Fibroblast of lung (primary cell): ENCODE results near the gene DOCK8. TPM values are rescaled to one million over a fixed set of nuclear protein-coding genes. Genes with fewer than 3 reads are reported as not detected.
A peak's percentile ranks its signal among the peaks of the same experiment; 100 is the strongest.

Experiments used
- DNase-seq, 2 donors: peaks; one replicate each; pipeline versions ENCODE4 v3.0.0 to v3.0.0-alpha.2; 2010; ENCODE audit warnings: low read depth in 2 of 2
- H2AFZ ChIP-seq: 2 replicates; pipeline ENCODE4 v1.5.1; 2012; ENCODE audit warnings: low read length, control low read depth, inconsistent platforms
- H3K27ac ChIP-seq: 2 replicates; pipeline ENCODE4 v1.5.1; 2011; ENCODE audit warnings: low read length, control low read depth; ENCODE audit not compliant: insufficient read depth
- H3K27me3 ChIP-seq: 2 replicates; pipeline ENCODE4 v1.5.1; 2011; ENCODE audit warnings: mild to moderate bottlenecking, low read length; ENCODE audit not compliant: control insufficient read depth, insufficient read depth
- H3K36me3 ChIP-seq: 2 replicates; pipeline ENCODE4 v1.5.1; 2011; ENCODE audit warnings: low read length; ENCODE audit not compliant: control insufficient read depth, insufficient read depth
- H3K4me1 ChIP-seq: 2 replicates; pipeline ENCODE4 v1.5.1; 2011; ENCODE audit warnings: low read length; ENCODE audit not compliant: control insufficient read depth, insufficient read depth; ENCODE audit errors: extremely low read depth
- H3K4me2 ChIP-seq: 2 replicates; pipeline ENCODE4 v1.5.1; 2011; ENCODE audit warnings: low read length, control low read depth; ENCODE audit not compliant: insufficient read depth; ENCODE audit errors: extremely low read depth
- H3K4me3 ChIP-seq, 4 experiments: fragments of 200-600 bp in 1 of 4; sonication (generic) in 1 of 4; replicated peaks in 1 of 4; 2 replicates each; pipeline ENCODE4 v1.5.1; 2011 to 2016; ENCODE audit warnings: low read length in 4 of 4, low read depth in 3 of 4, mild to moderate bottlenecking in 3 of 4, control low read depth in 2 of 4, inconsistent platforms in 1 of 4, mixed read lengths in 1 of 4; ENCODE audit not compliant: insufficient read depth in 1 of 4; ENCODE audit errors: control extremely low read depth in 1 of 4
- H3K79me2 ChIP-seq: 2 replicates; pipeline ENCODE4 v1.5.1; 2012; ENCODE audit warnings: mild to moderate bottlenecking, low read length, inconsistent platforms; ENCODE audit not compliant: control insufficient read depth, insufficient read depth
- H3K9ac ChIP-seq: 2 replicates; pipeline ENCODE4 v1.5.1; 2011; ENCODE audit warnings: mild to moderate bottlenecking, low read length, control low read depth; ENCODE audit not compliant: insufficient read depth
- H3K9me3 ChIP-seq: 2 replicates; pipeline ENCODE4 v1.5.1; 2012; ENCODE audit warnings: low read depth, low read length; ENCODE audit not compliant: control insufficient read depth, insufficient read depth
- H4K20me1 ChIP-seq: 2 replicates; pipeline ENCODE4 v1.5.1; 2011; ENCODE audit warnings: low read length; ENCODE audit not compliant: control insufficient read depth, insufficient read depth; ENCODE audit errors: extremely low read depth
- CTCF ChIP-seq, 2 donors: IDR thresholded peaks in 1 of 2; conservative IDR thresholded peaks in 1 of 2; 1 replicate in 1 of 2; 2 replicates in 1 of 2; pipeline ENCODE4 v1.5.1; 2011 to 2012; ENCODE audit warnings: low read length in 2 of 2, control low read depth in 1 of 2, inconsistent platforms in 1 of 2, low read depth in 1 of 2, mild to moderate bottlenecking in 1 of 2
- EZH2 ChIP-seq: IDR thresholded peaks from 2 replicates; pipeline ENCODE4 v1.5.1; 2012; ENCODE audit warnings: low read length, control low read depth, mild to moderate bottlenecking; ENCODE audit errors: missing control alignments
- polyA plus RNA-seq, 2 donors: library from polyadenylated mRNA; depleted of rRNA in 1 of 2; stranded (reverse) in 1 of 2; unstranded in 1 of 2; fragments of >200 nt; gene quantifications; 2 replicates each; pipeline ENCODE4 v1.2.1, GENCODE V29; 2011 to 2012; ENCODE audit warnings: missing spikeins in 1 of 2
- total RNA-seq: library from RNA; depleted of rRNA; stranded (reverse); fragments of >200 nt; gene quantifications from 2 replicates; pipeline ENCODE4 v1.2.1, GENCODE V29; 2014

The DOCK8 gene
- total and polyA plus RNA-seq, 2 donors (not counting 1 experiment from before 2014, with no cell fraction given): under 0.01 TPM; not detected in 1

GRCh38 chr9:382383-382782, 167.7 kb downstream of the DOCK8 start:
- Histone ChIP-seq H4K20me1 (no peaks in the 10 kb centered on the region), H3K4me1 (no peaks in the 10 kb centered on the region), H3K36me3 (no peaks in the 10 kb centered on the region), H2AFZ (no peak overlapping the region), H3K27ac (no peak overlapping the region), H3K9me3 (no peaks in the 10 kb centered on the region), H3K27me3 (no peaks in the 10 kb centered on the region), H3K4me2 (no peak overlapping the region), H3K9ac (no peak overlapping the region), H3K79me2 (no peaks in the 10 kb centered on the region), H3K4me3 (no peak overlapping the region)
- no peak for TF ChIP-seq CTCF (conservative IDR thresholded peaks at IDR 0.05 in 1 of 2, IDR thresholded peaks at IDR 0.05 in 1 of 2; ENCODE audit: low read depth in 1 of 2, low read length in 2 of 2)
- no peak for TF ChIP-seq EZH2
- DNase-seq: no peak

- Histone ChIP-seq H3K36me3 (no peaks in the 10 kb centered on the region), H3K9ac (no peak overlapping the region), H3K4me2 (no peak overlapping the region), H3K27ac (no peak overlapping the region), H3K27me3 (no peaks in the 10 kb centered on the region), H3K9me3 (no peaks in the 10 kb centered on the region), H4K20me1 (no peaks in the 10 kb centered on the region), H2AFZ (no peak overlapping the region), H3K4me3 (no peak overlapping the region), H3K4me1 (no peaks in the 10 kb centered on the region), H3K79me2 (no peaks in the 10 kb centered on the region)
- TF ChIP-seq CTCF (conservative IDR thresholded peaks at IDR 0.05 in 1 of 2, IDR thresholded peaks at IDR 0.05 in 1 of 2; ENCODE audit: low read depth in 1 of 2, low read length in 2 of 2) (peak; percentile 78 to 83), EZH2 (no peak)
- DNase-seq: peak; percentile 42 to 55
These were observed 171.2 kb downstream of the DOCK8 start for GRCh38 chr9:385818-386398.

GRCh38 chr9:389159-389558, 174.5 kb downstream of the DOCK8 start:
- TF ChIP-seq CTCF (conservative IDR thresholded peaks at IDR 0.05 in 1 of 2, IDR thresholded peaks at IDR 0.05 in 1 of 2; ENCODE audit: low read depth in 1 of 2, low read length in 2 of 2): no peak
- no peak for TF ChIP-seq EZH2
- Histone ChIP-seq H3K79me2 (no peaks in the 10 kb centered on the region), H3K27me3 (no peaks in the 10 kb centered on the region), H3K4me2 (no peak overlapping the region), H3K4me3 (no peak overlapping the region), H3K9ac (no peak overlapping the region), H2AFZ (no peak overlapping the region), H3K9me3 (no peaks in the 10 kb centered on the region), H3K36me3 (no peaks in the 10 kb centered on the region), H3K4me1 (no peaks in the 10 kb centered on the region), H3K27ac (no peak overlapping the region), H4K20me1 (no peaks in the 10 kb centered on the region)
- no peak for DNase-seq
